H9 (cell line): ENCODE measurements around the gene MED15. TPM values are rescaled to one million over a fixed set of nuclear protein-coding genes. Genes with fewer than 3 reads are reported as not detected.
"Not testable (repeated sequence)": the region's sequence is repeated elsewhere in the genome, so short reads cannot be mapped to it uniquely, and the experiment has no call there.

Source experiments
- DNase-seq: peaks from one replicate; pipeline ENCODE4 v3.0.0-alpha.2; 2017
- H2AFZ ChIP-seq: one replicate; pipeline ENCODE4 v1.6.1; 2013; ENCODE audit warnings: mild to moderate bottlenecking, low read length, control low read depth, moderate library complexity
- H2AK5ac ChIP-seq: 2 replicates; pipeline ENCODE4 v1.6.1; 2013; ENCODE audit warnings: low read length, control low read depth, mixed read lengths; ENCODE audit not compliant: insufficient read length
- H2BK120ac ChIP-seq: one replicate; pipeline ENCODE4 v1.6.1; 2013; ENCODE audit warnings: low read depth, mild to moderate bottlenecking, low read length, control low read depth, inconsistent platforms; ENCODE audit not compliant: poor library complexity, severe bottlenecking
- H2BK12ac ChIP-seq: 2 replicates; pipeline ENCODE4 v1.6.1; 2013; ENCODE audit warnings: low read length, control low read depth, mixed read lengths, low read depth; ENCODE audit not compliant: insufficient read length
- H2BK15ac ChIP-seq: 2 replicates; pipeline ENCODE4 v1.6.1; 2013; ENCODE audit warnings: low read depth, low read length, control low read depth
- H2BK20ac ChIP-seq: one replicate; pipeline ENCODE4 v1.6.1; 2013; ENCODE audit warnings: low read depth, mild to moderate bottlenecking, low read length, control low read depth, inconsistent platforms; ENCODE audit not compliant: poor library complexity, severe bottlenecking
- H2BK5ac ChIP-seq: 2 replicates; pipeline ENCODE4 v1.6.1; 2013; ENCODE audit warnings: low read length, control low read depth, mixed read lengths; ENCODE audit not compliant: insufficient read length
- H3K14ac ChIP-seq: 2 replicates; pipeline ENCODE4 v1.6.1; 2013; ENCODE audit warnings: low read length, control low read depth; ENCODE audit not compliant: insufficient read depth
- H3K18ac ChIP-seq: 2 replicates; pipeline ENCODE4 v1.6.1; 2013; ENCODE audit warnings: low read depth, mild to moderate bottlenecking, mixed read lengths, low read length, control low read depth; ENCODE audit not compliant: insufficient read length
- H3K23ac ChIP-seq: 2 replicates; pipeline ENCODE4 v1.6.1; 2013; ENCODE audit warnings: low read length, control low read depth, mixed read lengths, low read depth; ENCODE audit not compliant: insufficient read length
- H3K23me2 ChIP-seq: 2 replicates; pipeline ENCODE4 v1.6.1; 2013; ENCODE audit warnings: low read depth, mild to moderate bottlenecking, mixed read lengths, low read length, control low read depth; ENCODE audit not compliant: insufficient read length, poor library complexity, severe bottlenecking
- H3K27ac ChIP-seq: 2 replicates; pipeline ENCODE4 v1.5.1; 2013; ENCODE audit warnings: low read length, control low read depth, mixed read lengths, low read depth; ENCODE audit not compliant: insufficient read length
- H3K27me3 ChIP-seq: 2 replicates; pipeline ENCODE4 v1.6.1; 2013; ENCODE audit warnings: low read length, control low read depth, inconsistent platforms; ENCODE audit not compliant: insufficient read depth
- H3K4ac ChIP-seq: 2 replicates; pipeline ENCODE4 v1.6.1; 2013; ENCODE audit warnings: low read depth, mild to moderate bottlenecking, control low read depth, inconsistent platforms, low read length, moderate library complexity
- H3K4me1 ChIP-seq: 2 replicates; pipeline ENCODE4 v1.6.1; 2013; ENCODE audit warnings: low read length, control low read depth, inconsistent platforms; ENCODE audit not compliant: insufficient read depth
- H3K4me2 ChIP-seq: 2 replicates; pipeline ENCODE4 v1.6.1; 2013; ENCODE audit warnings: low read length, control low read depth, mixed read lengths; ENCODE audit not compliant: insufficient read length, insufficient read depth
- H3K56ac ChIP-seq: 2 replicates; pipeline ENCODE4 v1.6.1; 2013; ENCODE audit warnings: low read depth, mild to moderate bottlenecking, mixed read lengths, low read length, control low read depth; ENCODE audit not compliant: insufficient read length
- H3K79me1 ChIP-seq: 2 replicates; pipeline ENCODE4 v1.6.1; 2013; ENCODE audit warnings: low read depth, mild to moderate bottlenecking, moderate library complexity, low read length, control low read depth, inconsistent platforms; ENCODE audit not compliant: insufficient read depth, poor library complexity, severe bottlenecking
- H3K79me2 ChIP-seq: 2 replicates; pipeline ENCODE4 v1.6.1; 2013; ENCODE audit warnings: low read length, control low read depth, inconsistent platforms; ENCODE audit not compliant: insufficient read depth
- H3K9ac ChIP-seq: 2 replicates; pipeline ENCODE4 v1.6.1; 2013; ENCODE audit warnings: low read length, control low read depth, mixed read lengths; ENCODE audit not compliant: insufficient read length; ENCODE audit errors: extremely low read depth
- H3K9me3 ChIP-seq: one replicate; pipeline ENCODE4 v1.6.1; 2013; ENCODE audit warnings: low read depth, low read length, inconsistent platforms; ENCODE audit not compliant: control insufficient read depth
- H3T11ph ChIP-seq: one replicate; pipeline ENCODE4 v1.6.1; 2013; ENCODE audit warnings: mild to moderate bottlenecking, low read length, control low read depth, inconsistent platforms
- H4K20me1 ChIP-seq: one replicate; pipeline ENCODE4 v1.6.1; 2013; ENCODE audit not compliant: control insufficient read depth, insufficient read length, insufficient read depth
- H4K5ac ChIP-seq: 2 replicates; pipeline ENCODE4 v1.6.1; 2013; ENCODE audit warnings: low read depth, mild to moderate bottlenecking, mixed read lengths, low read length, control low read depth; ENCODE audit not compliant: insufficient read length
- H4K8ac ChIP-seq: replicated peaks from 2 replicates; pipeline ENCODE4 v1.6.1; 2013; ENCODE audit warnings: low read length, control low read depth, mixed read lengths, low read depth; ENCODE audit not compliant: insufficient read length
- H4K91ac ChIP-seq: 2 replicates; pipeline ENCODE4 v1.6.1; 2013; ENCODE audit warnings: low read depth, mild to moderate bottlenecking, moderate library complexity, mixed read lengths, low read length, control low read depth; ENCODE audit not compliant: insufficient read length
- H3K27ac Mint-ChIP-seq, 3 experiments: 2 replicates in 2 of 3; 3 replicates in 1 of 3; pipeline ENCODE4 v1.8.0; 2020 to 2021; ENCODE audit warnings: mixed read lengths in 3 of 3, mild to moderate bottlenecking in 1 of 3, moderate library complexity in 1 of 3
- H3K27me3 Mint-ChIP-seq: 2 replicates; pipeline ENCODE4 v1.8.0; 2021; ENCODE audit warnings: low read depth, mild to moderate bottlenecking, moderate library complexity, mixed read lengths
- H3K36me3 Mint-ChIP-seq, 3 experiments: 2 replicates in 2 of 3; 3 replicates in 1 of 3; pipeline ENCODE4 v1.8.0; 2020 to 2021; ENCODE audit warnings: low read depth in 3 of 3, mixed read lengths in 3 of 3; ENCODE audit not compliant: insufficient read depth in 1 of 3
- H3K4me1 Mint-ChIP-seq, 2 experiments: 2 replicates each; pipeline ENCODE4 v1.8.0; 2020; ENCODE audit warnings: mixed read lengths in 2 of 2
- H3K4me3 Mint-ChIP-seq, 2 experiments: 2 replicates in 1 of 2; 3 replicates in 1 of 2; pipeline ENCODE4 v1.8.0; 2020 to 2021; ENCODE audit warnings: mild to moderate bottlenecking in 2 of 2, mixed read lengths in 2 of 2, moderate library complexity in 1 of 2
- H3K9me3 Mint-ChIP-seq, 2 experiments: 2 replicates in 1 of 2; 3 replicates in 1 of 2; pipeline ENCODE4 v1.8.0; 2020; ENCODE audit warnings: mild to moderate bottlenecking in 2 of 2, mixed read lengths in 2 of 2, moderate library complexity in 1 of 2
- WGBS: extraction: QIAGEN DNeasy Blood & Tissue Kit; methylation state at CpG from one replicate; pipeline ENCODE4 v1.1.7; 2013; ENCODE audit warnings: missing lambda C conversion rate, low lambda C conversion rate, mixed read lengths; ENCODE audit not compliant: insufficient read length; ENCODE audit errors: extremely low coverage; 5-methylcytosine and 5-hydroxymethylcytosine counted together
- total RNA-seq: library from RNA; stranded (reverse); gene quantifications from 2 replicates; pipeline ENCODE4 v1.2.1, GENCODE V29; 2021
- TF ChIP-seq, protein P1 (sequence below): fragments of 200-600 bp; sonication (generic); conservative IDR thresholded peaks from 3 replicates; pipeline ENCODE4 v1.8.0; 2021; ENCODE audit warnings: antibody characterized with exemption, mild to moderate bottlenecking

MED15 gene
- total RNA-seq, 1 experiment from 2014 or later, result 47.4 TPM

DNA sequence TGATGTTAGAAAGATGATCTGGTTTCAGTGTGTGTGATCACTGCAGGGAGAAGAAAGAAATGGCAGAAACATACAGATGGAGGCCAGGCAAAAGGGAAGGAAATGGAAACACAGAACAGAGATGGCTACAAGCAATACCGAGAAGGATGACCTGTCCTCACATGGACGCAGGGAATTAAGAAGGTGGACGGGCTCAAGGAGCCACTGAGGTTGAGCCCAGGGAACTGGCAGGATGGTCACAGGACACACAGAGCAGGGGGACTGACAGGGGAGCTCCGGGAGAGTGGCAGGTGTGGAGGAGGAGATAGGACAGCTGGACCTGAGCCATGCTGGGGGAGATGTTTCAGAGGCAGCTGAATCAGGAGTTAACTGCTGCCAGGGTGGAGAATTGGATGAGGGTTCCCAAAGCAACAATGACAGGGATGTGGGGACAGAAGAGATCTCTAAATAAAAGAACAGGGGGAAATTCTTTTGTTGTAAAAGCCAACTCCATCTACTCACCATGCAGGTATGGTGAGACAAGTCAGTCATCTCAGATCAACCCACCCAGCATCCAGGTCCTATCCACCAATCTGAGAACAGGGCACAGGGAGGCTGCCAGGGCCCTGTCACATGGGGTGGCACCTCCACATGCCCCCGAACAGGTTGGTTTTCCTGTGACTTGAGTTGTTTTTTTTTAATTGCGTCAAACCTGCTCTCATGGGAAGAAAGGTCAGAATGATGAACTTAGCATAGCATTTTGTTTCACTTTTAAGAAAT lies 38.1 kb upstream of the MED15 start:
- Histone ChIP-seq H4K5ac (no peak overlapping the region), H3K27me3 (no peaks in the 10 kb centered on the region), H4K91ac (no peak overlapping the region), H4K20me1 (no peaks in the 10 kb centered on the region), H3K79me1 (no peaks in the 10 kb centered on the region), H3K56ac (no peak overlapping the region), H2AK5ac (no peak overlapping the region), H2BK5ac (no peak overlapping the region), H2BK120ac (no peak overlapping the region), H3K79me2 (no peaks in the 10 kb centered on the region), H3K4me2 (no peak overlapping the region), H2BK20ac (no peak overlapping the region), H2BK12ac (no peak overlapping the region), H4K8ac (no peak overlapping the region), H3K4me1 (no peaks in the 10 kb centered on the region), H3K14ac (no peak overlapping the region), H3K18ac (no peak overlapping the region), H3K23me2 (no peaks in the 10 kb centered on the region), H3K23ac (no peak overlapping the region), H3K27ac (no peak overlapping the region), H3K9ac (no peak overlapping the region), H3K4ac (no peak overlapping the region), H2BK15ac (no peak overlapping the region), H3K9me3 (no peaks in the 10 kb centered on the region), H2AFZ (no peak overlapping the region), H3T11ph (no peak overlapping the region)
- TF ChIP-seq, protein P1, sequence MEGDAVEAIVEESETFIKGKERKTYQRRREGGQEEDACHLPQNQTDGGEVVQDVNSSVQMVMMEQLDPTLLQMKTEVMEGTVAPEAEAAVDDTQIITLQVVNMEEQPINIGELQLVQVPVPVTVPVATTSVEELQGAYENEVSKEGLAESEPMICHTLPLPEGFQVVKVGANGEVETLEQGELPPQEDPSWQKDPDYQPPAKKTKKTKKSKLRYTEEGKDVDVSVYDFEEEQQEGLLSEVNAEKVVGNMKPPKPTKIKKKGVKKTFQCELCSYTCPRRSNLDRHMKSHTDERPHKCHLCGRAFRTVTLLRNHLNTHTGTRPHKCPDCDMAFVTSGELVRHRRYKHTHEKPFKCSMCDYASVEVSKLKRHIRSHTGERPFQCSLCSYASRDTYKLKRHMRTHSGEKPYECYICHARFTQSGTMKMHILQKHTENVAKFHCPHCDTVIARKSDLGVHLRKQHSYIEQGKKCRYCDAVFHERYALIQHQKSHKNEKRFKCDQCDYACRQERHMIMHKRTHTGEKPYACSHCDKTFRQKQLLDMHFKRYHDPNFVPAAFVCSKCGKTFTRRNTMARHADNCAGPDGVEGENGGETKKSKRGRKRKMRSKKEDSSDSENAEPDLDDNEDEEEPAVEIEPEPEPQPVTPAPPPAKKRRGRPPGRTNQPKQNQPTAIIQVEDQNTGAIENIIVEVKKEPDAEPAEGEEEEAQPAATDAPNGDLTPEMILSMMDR, result no peak
- peaks cover 3 to 22% (median 10%) of the 10 kb centered on the region in 3 experiments; a peak in 5 of 7 replicates for H3K36me3 Mint-ChIP-seq
- peak overlapping the region in 2 of 3 experiments; percentile 10 to 66; a peak in 3 of 7 replicates for H3K27ac Mint-ChIP-seq
- no CpG with 5 or more reads among the region's 6 CpGs for WGBS
- H3K4me1 Mint-ChIP-seq, result peaks cover 0 to 1% of the 10 kb centered on the region in 2 experiments; a peak in 1 of 4 replicates
- H3K9me3 Mint-ChIP-seq, result no peaks in the 10 kb centered on the region
- H3K27me3 Mint-ChIP-seq, result no peaks in the 10 kb centered on the region
- DNase-seq, result no peak
- H3K4me3 Mint-ChIP-seq, result no peak overlapping the region

GRCh38 chr22:20470525-20470924 lies 36.9 kb upstream of the MED15 start:
- not testable (repeated sequence) for H3K4ac ChIP-seq, H3T11ph ChIP-seq, H3K18ac ChIP-seq, H3K27ac ChIP-seq, H4K5ac ChIP-seq, H2BK5ac ChIP-seq, DNase-seq, H3K23ac ChIP-seq, H3K4me1 ChIP-seq, H3K4me3 Mint-ChIP-seq, H3K4me1 Mint-ChIP-seq, H2AFZ ChIP-seq, H2BK15ac ChIP-seq, H3K27ac Mint-ChIP-seq, H2BK20ac ChIP-seq, H2BK12ac ChIP-seq, H3K23me2 ChIP-seq, H3K9me3 ChIP-seq, H3K9me3 Mint-ChIP-seq, H3K56ac ChIP-seq, H4K91ac ChIP-seq, H4K8ac ChIP-seq, H3K9ac ChIP-seq, H3K4me2 ChIP-seq, H4K20me1 ChIP-seq, H2AK5ac ChIP-seq, H2BK120ac ChIP-seq, H3K79me1 ChIP-seq, H3K79me2 ChIP-seq, H3K27me3 Mint-ChIP-seq, H3K14ac ChIP-seq, H3K27me3 ChIP-seq
- WGBS, result no CpG with 5 or more reads among the region's 2 CpGs
- H3K36me3 Mint-ChIP-seq, result peaks cover 3 to 15% (median 10%) of the 10 kb centered on the region in 3 experiments; a peak in 5 of 7 replicates
